GM19324 (cell line): Measurements from ENCODE around the gene APBB2.
"Not testable (repeated sequence)": the region's sequence is repeated elsewhere in the genome, so short reads cannot be mapped to it uniquely, and the experiment has no call there.

ENCODE experiments used
- ATAC-seq: cut with Tn5 transposase; IDR thresholded peaks from one replicate; pipeline ENCODE4 v1.9.1; 2021; ENCODE audit warnings: mild to moderate bottlenecking, moderate library complexity; ENCODE audit not compliant: unreplicated experiment, low FRiP score

Gene APBB2

DNA sequence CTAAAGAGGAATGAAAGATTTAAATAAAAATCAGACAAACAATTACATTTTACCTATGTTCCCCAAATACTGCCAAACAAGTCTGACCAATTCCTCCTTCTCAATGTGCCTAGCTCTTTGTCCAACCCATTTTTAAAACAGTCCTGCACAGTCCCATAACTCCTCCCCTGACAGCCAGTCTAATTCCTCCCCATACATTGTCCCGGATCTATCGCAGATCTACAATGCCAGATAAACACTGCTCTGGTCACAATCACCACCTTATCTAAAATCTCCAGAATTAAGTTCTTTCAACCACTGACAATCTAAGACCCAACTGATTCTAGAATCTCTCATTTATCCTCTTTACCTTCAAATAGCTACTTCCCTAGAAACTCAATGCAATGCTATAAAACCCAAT, 176.0 kb downstream of the APBB2 start:
- no peak for ATAC-seq

- no peak for ATAC-seq
These were observed 185.2 kb downstream of the APBB2 start for GRCh38 chr4:41029098-41029497.

DNA sequence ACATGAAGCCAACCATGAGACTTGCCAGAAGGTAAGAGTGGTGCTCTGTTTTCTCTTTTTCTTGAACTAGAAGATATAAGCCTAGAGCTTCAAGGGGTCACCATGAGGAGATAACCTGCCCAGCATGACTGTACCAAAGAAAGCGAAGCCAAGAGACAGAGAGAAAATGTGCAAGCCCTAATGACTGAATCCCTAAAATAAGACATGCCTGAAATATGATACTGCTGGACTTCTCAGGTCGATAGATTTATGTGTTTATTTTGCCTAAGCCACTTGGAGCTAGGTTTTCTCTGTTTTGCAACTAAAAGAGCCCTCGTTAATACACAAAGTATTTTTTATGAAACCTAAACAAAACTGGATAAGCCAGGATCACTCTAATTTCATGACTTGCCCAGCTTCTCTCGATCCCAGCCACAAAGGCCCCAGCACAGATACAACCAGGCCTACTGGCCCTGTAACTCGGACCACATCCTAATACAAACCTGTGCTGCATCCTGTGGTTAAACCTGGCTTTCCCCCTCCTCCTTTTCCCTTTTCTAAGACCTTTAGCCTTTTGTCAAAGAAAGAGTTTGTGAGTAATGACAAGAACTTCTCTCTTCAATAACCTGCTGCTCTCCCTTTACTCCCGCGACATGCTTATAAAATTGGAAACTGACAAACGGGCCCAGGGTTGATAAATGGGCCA, 185.8 kb downstream of the APBB2 start:
- ATAC-seq, result no peak

GRCh38 chr4:41026971-41027370, 187.4 kb downstream of the APBB2 start:
- ATAC-seq, result no peak

- ATAC-seq, result no peak
These were observed 188.5 kb downstream of the APBB2 start for GRCh38 chr4:41025824-41026223.

- ATAC-seq, result no peak
These were observed 189.5 kb downstream of the APBB2 start for GRCh38 chr4:41024556-41025491.

GRCh38 chr4:41022116-41022515, 192.2 kb downstream of the APBB2 start:
- no peak for ATAC-seq

- ATAC-seq, result no peak
These were observed 199.2 kb downstream of the APBB2 start for GRCh38 chr4:41015016-41015675.

DNA sequence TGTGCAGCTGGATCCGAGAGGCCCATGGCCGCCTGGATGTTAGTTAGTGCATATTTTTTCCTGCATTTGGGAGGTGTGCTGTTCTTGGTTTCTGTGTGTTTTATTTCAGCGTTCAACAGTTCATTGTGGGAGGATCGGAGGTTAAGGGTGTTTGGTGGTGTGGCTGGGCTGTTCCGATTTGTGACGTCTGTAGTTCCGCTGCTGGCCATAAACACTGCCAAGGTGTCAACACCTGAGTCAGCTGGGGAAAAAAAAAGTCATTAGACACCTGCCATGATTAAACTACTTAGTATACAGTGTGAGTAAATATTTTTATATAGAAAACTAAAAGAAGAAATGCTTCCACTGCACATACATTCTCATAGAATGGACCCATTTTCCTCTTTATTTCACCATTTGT, 200.2 kb downstream of the APBB2 start:
- ATAC-seq, result no peak

DNA sequence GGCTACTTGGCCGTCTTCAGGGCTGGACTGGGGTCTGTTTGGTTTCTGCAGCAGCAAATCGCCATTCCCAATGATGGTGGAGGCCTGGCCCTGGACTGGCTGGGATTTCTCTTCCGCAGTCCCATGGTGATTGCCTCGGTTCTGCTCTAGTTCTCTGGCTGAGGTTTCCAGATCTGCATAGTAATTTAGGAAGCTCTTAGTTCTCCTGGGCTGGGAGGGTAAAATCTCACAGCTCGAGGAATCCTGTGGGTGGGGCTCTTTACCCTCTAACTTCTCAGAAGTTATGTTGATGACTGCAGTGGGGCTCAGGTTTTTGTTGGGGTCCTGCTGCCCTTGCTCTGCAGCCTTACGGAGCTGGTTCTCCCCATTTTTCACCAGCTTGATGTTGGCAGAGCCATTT, 200.6 kb downstream of the APBB2 start:
- no peak for ATAC-seq

DNA sequence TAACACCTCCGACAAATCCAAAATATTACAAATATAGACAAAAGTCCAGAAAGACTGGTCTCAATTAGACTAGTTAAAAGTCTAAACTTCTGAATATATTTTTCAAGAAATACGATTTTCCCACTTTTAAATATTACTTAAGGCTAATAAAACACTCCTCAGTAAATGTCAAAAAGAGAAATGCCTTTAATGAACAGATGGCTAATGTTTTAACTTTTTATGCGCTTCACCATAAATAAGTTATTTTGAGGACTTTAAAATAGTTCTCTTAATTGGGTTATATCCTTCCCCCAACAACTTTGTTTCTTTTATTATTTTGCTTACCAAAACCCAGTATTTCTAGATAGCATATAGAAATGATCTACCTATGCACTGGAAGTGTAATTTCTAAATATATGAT, 201.4 kb downstream of the APBB2 start:
- no peak for ATAC-seq

DNA sequence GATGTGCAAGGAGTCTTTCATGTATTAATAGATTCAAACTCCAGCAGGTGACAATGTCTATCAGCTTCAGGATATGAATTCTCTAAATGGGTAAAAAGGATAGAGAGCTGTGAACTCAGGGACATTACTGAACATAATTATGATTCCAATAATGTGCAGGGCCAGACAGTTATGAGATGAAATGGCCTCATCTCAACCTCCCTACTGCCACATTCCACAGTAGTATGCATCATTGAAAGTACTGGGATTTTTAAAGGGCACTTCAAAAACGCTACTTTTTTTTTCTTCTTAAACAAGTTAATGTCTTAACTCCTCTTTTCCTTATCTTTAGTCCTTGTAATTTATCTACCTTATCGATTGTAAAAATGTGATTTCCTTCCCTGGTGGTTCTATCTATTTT, 202.0 kb downstream of the APBB2 start:
- no peak for ATAC-seq

DNA sequence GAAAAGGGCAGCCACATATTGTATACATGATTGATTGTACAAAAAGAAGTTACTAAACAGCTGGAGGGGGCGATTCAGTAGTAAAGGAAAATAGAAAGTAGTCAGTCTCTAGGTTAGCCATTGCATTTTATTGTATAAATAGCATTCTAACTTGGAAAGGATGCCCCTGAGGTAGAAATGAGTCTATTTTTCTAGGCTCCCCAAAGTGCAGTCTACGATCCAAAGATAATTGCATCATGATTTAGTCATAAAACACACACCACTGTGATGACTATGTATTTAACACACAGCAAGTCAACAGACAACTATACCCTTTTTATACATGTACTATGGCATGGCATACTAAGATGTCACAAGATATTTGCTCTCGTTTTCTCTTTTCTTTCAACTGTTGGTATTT, 204.9 kb downstream of the APBB2 start:
- no peak for ATAC-seq

DNA sequence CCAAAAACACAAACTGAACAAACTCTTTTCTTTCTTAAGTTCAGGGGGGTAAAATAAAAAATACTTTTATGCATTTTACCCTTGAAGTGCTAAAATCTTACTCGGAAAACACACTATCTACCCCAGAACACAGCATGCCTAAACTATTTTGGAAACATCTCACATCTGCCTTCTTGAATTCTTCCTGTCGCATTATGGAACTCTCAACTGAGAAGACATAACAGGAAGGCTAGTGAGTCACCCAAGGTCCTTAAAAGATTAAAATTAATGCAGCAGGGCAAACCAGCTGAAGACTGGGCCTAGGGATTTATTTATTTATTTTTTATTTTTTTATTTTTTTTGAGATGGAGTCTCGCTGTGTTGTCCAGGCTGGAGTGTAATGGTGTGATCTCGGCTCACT, 208.2 kb downstream of the APBB2 start:
- ATAC-seq, result no peak

- ATAC-seq, result no peak
These were observed 212.0 kb downstream of the APBB2 start for GRCh38 chr4:41002309-41002708.

DNA sequence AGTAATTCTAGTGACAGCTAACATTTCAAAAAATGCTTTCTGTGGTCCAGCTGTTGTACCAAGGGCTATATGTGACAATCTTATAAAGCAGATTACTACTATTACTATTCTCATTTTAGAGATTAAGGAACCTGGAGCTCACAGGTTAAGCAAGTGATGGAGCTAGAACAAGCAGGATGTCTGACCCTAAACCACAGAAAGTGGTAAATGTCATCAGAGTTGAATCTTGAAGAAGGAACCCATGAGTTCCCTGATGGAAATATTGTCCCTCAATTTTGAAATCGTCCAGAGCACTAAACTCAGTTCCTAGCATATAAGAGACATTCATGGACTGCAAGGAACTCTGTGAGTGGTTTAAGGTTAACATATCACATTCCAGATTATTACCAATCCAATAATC, 214.0 kb downstream of the APBB2 start:
- ATAC-seq, result no peak

DNA sequence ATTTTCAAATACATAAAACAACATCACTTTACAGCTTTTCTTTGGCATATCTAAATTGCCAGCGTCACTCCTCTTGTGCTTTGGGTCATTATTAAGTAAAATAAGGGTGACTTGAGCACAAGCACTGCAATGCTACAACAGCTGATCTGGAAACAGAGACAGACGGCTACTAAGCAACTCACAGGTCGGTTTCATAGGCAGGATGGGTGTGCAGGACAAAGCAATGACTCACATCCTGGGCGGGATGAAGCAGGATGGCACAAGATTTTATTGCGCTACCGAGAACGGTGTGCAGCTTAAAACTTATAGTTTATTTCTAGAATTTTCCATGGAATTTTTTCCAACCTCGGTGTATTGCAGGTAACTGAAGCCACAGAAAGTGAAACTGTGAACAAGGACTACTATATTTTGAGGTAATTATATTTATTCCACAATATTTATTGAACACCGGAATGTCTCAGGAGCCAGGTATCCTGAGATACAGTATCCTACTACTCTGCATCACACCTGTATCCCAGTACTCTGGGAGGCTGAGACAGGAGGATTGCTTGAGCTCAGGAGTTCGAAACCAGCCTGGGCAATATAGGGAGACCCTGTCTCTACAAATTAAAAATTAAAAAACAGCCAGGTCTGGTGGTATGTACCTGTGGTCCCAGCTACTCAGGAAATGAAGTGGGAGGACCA, 215.5 kb downstream of the APBB2 start:
- no peak for ATAC-seq

GRCh38 chr4:40995850-40996249, 218.5 kb downstream of the APBB2 start:
- no peak for ATAC-seq

DNA sequence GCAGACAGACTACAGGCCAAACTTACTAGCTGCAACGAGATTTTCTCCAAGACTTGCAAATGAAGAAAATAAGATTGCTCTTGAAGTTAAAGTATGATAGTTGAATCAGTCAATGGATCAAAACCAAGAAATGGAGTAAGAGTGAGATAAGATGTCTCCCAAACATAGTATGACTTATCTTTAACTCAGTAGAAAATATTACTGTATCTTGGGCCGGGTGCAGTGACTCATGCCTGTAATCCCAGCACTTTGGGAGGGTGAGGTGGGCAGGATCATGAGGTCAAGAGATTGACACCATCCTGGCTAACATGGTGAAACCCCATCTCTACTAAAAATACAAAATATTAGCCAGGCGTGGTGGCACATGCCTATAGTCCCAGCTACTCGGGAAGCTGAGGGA, 220.0 kb downstream of the APBB2 start:
- not testable (repeated sequence) for ATAC-seq

DNA sequence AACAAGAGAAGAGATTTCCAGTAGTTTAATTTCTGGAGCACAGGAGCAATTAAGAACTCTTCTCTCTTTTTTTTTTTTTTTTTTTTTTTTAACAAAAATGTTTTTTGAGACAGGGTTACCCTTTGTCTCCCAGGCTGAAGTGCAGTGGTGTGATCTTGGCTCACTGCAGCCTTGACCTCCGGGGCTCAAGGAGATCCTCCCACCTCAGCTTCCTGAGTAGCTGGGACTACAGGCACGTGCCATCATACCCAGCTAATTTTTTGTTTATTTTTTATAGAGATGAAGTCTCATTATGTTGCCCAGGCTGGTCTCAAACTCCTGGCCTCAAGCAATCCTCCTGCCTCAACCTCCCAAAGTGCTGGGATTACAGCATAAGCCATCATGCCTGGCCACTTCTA, 221.0 kb downstream of the APBB2 start:
- ATAC-seq, result not testable (repeated sequence)
